ENCODE measurements around the gene UBAC2. TPM values are rescaled to one million over a fixed set of nuclear protein-coding genes. Genes with fewer than 3 reads are reported as not detected.
A peak's percentile ranks its signal among the peaks of the same experiment; 100 is the strongest.

The UBAC2 gene
- total RNA-seq, 1 donor from 2014 or later: 56.3 TPM

DNA sequence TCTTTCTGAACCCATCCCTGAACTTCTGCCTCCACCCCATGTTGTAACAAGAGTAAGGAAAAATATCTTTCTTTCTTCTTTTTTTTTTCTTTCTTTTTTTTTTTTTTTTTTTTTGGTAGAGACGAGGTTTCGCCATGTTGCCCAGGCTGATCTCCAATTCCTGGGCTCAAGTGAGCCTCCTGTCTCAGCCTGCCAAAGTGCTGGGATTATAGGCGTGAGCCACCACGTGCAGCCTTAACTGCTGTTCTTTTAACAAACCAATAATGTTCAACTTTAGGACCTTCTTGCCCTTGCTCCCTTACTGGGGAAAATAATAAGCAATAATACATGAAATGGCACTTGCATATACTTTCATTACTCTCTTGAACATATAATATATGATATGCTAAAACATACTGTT, 86.9 kb downstream of the UBAC2 start:
- H3K27ac Mint-ChIP-seq: peak overlapping the region; percentile 64
- no peaks in the 10 kb centered on the region for H3K9me3 Mint-ChIP-seq
- H3K4me1 Mint-ChIP-seq (ENCODE audit: low read depth): peaks cover 62% of the 10 kb centered on the region
- intact Hi-C loops (cut with micrococcal nuclease): loop anchor here (1.0 kb wide), 1 partner anchor 12 kb away; no protein-coding TSS in a partner anchor
- H3K36me3 Mint-ChIP-seq (ENCODE audit: low read depth): peaks cover 21% of the 10 kb centered on the region
- DNase-seq (ENCODE audit: low spot score): no peak
- H3K4me3 Mint-ChIP-seq: peak overlapping the region; percentile 35
- H3K27me3 Mint-ChIP-seq (ENCODE audit: insufficient read depth): no peaks in the 10 kb centered on the region

GRCh38 chr13:99288089-99288488, 87.4 kb downstream of the UBAC2 start:
- DNase-seq (ENCODE audit: low spot score): no peak
- intact Hi-C loops (cut with micrococcal nuclease): loop anchor here (1.0 to 2.0 kb wide), 6 partner anchors 8 to 149 kb away; partner anchors contain the start of gene GPR183
- Mint-ChIP-seq H3K4me1 (ENCODE audit: low read depth) (peaks cover 61% of the 10 kb centered on the region), H3K27ac (peak overlapping the region; percentile 50), H3K27me3 (ENCODE audit: insufficient read depth) (no peaks in the 10 kb centered on the region), H3K36me3 (ENCODE audit: low read depth) (peaks cover 25% of the 10 kb centered on the region), H3K4me3 (peak overlapping the region; percentile 6), H3K9me3 (no peaks in the 10 kb centered on the region)

DNA sequence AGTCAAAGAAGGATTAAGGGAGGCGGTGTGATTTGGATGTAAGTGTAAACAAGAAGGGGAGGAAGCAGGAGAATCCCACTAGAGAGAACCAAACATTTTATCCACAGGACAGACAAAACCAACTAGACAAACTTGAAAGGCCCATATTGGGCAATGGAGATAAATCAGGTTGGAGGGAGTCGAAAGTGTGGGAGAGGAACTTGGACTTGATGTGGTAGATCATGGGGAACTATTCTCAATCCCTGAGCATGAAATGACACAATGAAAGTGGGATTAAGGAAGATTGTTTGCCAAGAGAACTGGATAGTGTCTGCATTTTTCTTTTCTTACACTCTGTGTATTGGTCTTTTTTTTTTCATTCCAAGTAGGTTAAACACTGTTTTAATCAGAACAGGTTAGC, 88.6 kb downstream of the UBAC2 start:
- intact Hi-C loops (cut with micrococcal nuclease): loop anchor here (2.0 kb wide), 1 partner anchor 26 kb away; no protein-coding TSS in a partner anchor
- peaks cover 71% of the 10 kb centered on the region for H3K4me1 Mint-ChIP-seq (ENCODE audit: low read depth)
- no peak overlapping the region for H3K4me3 Mint-ChIP-seq
- no peak for DNase-seq (ENCODE audit: low spot score)
- no peaks in the 10 kb centered on the region for H3K9me3 Mint-ChIP-seq
- H3K36me3 Mint-ChIP-seq (ENCODE audit: low read depth): peaks cover 32% of the 10 kb centered on the region
- H3K27ac Mint-ChIP-seq: peak overlapping the region; percentile 79
- no peaks in the 10 kb centered on the region for H3K27me3 Mint-ChIP-seq (ENCODE audit: insufficient read depth)

- peak overlapping the region; percentile 79 for H3K27ac Mint-ChIP-seq
- H3K27me3 Mint-ChIP-seq (ENCODE audit: insufficient read depth): no peaks in the 10 kb centered on the region
- no peaks in the 10 kb centered on the region for H3K9me3 Mint-ChIP-seq
- H3K36me3 Mint-ChIP-seq (ENCODE audit: low read depth): peaks cover 28% of the 10 kb centered on the region
- intact Hi-C loops (cut with micrococcal nuclease): loop anchor here (2.0 kb wide), 1 partner anchor 25 kb away; no protein-coding TSS in a partner anchor
- no peak for DNase-seq (ENCODE audit: low spot score)
- H3K4me3 Mint-ChIP-seq: no peak overlapping the region
- peaks cover 73% of the 10 kb centered on the region for H3K4me1 Mint-ChIP-seq (ENCODE audit: low read depth)
Measured at GRCh38 chr13:99289674-99290337, 89.2 kb downstream of the UBAC2 start.

- peaks cover 38% of the 10 kb centered on the region for H3K36me3 Mint-ChIP-seq (ENCODE audit: low read depth)
- H3K9me3 Mint-ChIP-seq: no peaks in the 10 kb centered on the region
- peak overlapping the region; percentile 14 for H3K27ac Mint-ChIP-seq
- H3K4me1 Mint-ChIP-seq (ENCODE audit: low read depth): peaks cover 83% of the 10 kb centered on the region
- intact Hi-C loops (cut with micrococcal nuclease): no loop called here
- no peak overlapping the region for H3K4me3 Mint-ChIP-seq
- DNase-seq (ENCODE audit: low spot score): no peak
- no peaks in the 10 kb centered on the region for H3K27me3 Mint-ChIP-seq (ENCODE audit: insufficient read depth)
Measured at GRCh38 chr13:99290894-99291293, 90.2 kb downstream of the UBAC2 start.

GRCh38 chr13:99293178-99293577, 92.5 kb downstream of the UBAC2 start:
- Mint-ChIP-seq H3K36me3 (ENCODE audit: low read depth) (peaks cover 43% of the 10 kb centered on the region), H3K4me3 (no peak overlapping the region), H3K9me3 (no peaks in the 10 kb centered on the region), H3K4me1 (ENCODE audit: low read depth) (peaks cover 83% of the 10 kb centered on the region), H3K27me3 (ENCODE audit: insufficient read depth) (no peaks in the 10 kb centered on the region), H3K27ac (no peak overlapping the region)
- intact Hi-C loops (cut with micrococcal nuclease): no loop called here
- no peak for DNase-seq (ENCODE audit: low spot score)

DNA sequence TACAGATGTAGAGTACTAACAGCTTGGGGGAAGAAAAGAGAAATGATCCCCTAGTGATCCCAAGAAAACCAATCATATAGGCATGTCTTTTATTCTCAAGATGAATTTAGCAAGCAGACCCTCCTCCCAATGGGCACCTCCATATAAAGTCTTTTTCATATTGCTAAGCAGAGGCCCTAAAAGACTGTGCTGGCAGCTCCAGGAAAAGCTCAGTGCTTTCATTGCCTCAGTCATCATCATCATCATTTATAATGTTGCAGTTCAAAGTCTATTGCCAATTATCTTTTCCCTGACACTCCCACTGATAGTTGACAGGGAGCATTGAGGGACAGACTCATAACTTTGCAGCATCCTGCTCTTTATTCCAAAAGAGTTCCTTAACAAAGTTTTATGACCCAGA, 93.5 kb downstream of the UBAC2 start:
- Mint-ChIP-seq H3K9me3 (no peaks in the 10 kb centered on the region), H3K4me1 (ENCODE audit: low read depth) (peaks cover 83% of the 10 kb centered on the region), H3K36me3 (ENCODE audit: low read depth) (peaks cover 38% of the 10 kb centered on the region), H3K27me3 (ENCODE audit: insufficient read depth) (no peaks in the 10 kb centered on the region), H3K4me3 (no peak overlapping the region), H3K27ac (no peak overlapping the region)
- intact Hi-C loops (cut with micrococcal nuclease): no loop called here
- no peak for DNase-seq (ENCODE audit: low spot score)

DNA sequence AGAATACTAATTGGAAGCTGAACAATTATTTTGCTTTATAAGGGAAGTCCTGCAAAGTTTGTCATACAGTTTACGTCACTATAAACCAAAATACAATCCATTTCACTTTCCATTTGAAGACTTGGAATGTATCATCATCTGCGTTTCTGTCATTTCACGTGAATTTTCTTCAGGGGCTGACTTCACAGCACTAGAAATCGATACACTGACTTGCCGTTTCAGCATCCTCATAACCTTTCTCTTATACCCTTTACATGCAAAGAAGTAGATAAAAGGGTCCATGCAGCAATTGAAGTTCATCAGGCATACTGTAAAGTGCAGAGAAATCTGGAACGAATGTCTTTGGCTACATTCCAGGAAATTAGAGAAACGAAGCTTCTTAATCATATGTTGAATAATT, 94.3 kb downstream of the UBAC2 start:
- Mint-ChIP-seq H3K36me3 (ENCODE audit: low read depth) (peaks cover 37% of the 10 kb centered on the region), H3K27me3 (ENCODE audit: insufficient read depth) (no peaks in the 10 kb centered on the region), H3K9me3 (no peaks in the 10 kb centered on the region), H3K27ac (no peak overlapping the region), H3K4me3 (no peak overlapping the region), H3K4me1 (ENCODE audit: low read depth) (peaks cover 83% of the 10 kb centered on the region)
- no peak for DNase-seq (ENCODE audit: low spot score)
- intact Hi-C loops (cut with micrococcal nuclease): no loop called here

DNA sequence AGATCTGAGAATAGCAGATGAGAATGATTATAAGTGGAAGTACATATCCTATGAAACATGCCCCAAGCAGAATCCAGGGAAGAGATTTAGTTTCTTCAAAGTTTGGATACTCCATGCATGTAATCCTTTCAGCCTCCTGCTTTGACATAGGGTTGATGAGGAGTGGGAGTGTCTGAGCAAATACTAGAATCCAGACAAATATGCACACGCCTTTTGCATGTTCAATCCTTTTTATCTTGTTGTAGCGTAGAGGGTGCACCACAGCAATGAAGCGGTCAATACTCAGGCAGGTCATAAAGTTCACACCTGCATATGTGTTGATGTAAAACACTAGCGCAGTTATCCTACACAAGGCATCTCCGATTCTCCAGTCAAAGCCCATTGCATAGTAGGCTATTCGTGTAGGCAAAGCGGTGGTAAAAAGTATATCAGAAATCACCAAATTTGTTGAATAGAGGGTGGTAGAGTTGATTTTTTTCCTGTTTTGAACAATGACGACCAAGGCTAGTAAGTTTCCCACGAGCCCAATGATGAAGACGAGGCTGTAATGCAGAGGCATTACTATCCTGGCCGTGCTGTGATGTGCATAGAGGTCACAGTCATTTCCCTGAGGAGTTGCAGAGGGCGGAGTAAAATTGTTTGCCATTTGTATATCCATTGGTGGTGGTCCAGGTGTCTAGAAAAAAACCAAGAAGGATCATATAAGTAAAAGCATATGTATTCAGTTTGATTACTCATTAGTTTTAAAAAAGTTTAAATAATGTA, 95.0 kb downstream of the UBAC2 start:
- Mint-ChIP-seq H3K27ac (peak overlapping the region; percentile 85), H3K36me3 (ENCODE audit: low read depth) (peaks cover 35% of the 10 kb centered on the region)

DNA sequence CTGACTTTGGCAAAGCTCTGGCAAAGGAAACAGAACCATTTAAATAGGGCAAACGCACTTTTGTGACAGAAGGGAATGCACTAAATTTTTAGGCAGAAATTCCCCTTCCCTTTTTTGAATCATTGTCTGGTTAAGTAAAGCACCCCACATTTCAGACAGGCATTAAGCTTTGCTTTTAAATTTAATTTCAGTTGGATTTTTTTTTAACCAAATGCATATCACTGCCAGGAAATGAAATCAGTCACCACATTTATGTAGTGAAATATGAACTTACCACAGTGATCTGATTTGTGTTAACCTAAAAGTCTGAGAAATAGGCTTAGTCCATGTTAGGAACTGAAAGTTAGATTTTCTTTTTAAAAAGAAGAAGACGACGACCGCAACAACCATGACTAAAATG, 95.7 kb downstream of the UBAC2 start:
- DNase-seq (ENCODE audit: low spot score): no peak

More for the DNA sequence above, 95.0 kb downstream of the UBAC2 start:
- Mint-ChIP-seq H3K4me3 (peak overlapping the region; percentile 43), H3K27me3 (ENCODE audit: insufficient read depth) (no peaks in the 10 kb centered on the region), H3K4me1 (ENCODE audit: low read depth) (peaks cover 77% of the 10 kb centered on the region), H3K9me3 (no peaks in the 10 kb centered on the region)
- DNase-seq (ENCODE audit: low spot score): no peak
- intact Hi-C loops (cut with micrococcal nuclease): loop anchor here (1.0 to 2.0 kb wide), 6 partner anchors 7 to 86 kb away; partner anchors contain the start of genes GPR18 and GPR183

GRCh38 chr13:99297331-99297730, 96.7 kb downstream of the UBAC2 start:
- no peaks in the 10 kb centered on the region for H3K27me3 Mint-ChIP-seq (ENCODE audit: insufficient read depth)
- H3K27ac Mint-ChIP-seq: peak overlapping the region; percentile 70
- peaks cover 79% of the 10 kb centered on the region for H3K4me1 Mint-ChIP-seq (ENCODE audit: low read depth)
- intact Hi-C loops (cut with micrococcal nuclease): loop anchor here (2.0 kb wide), 1 partner anchor 39 kb away; the partner anchor contains the start of gene GPR18
- H3K36me3 Mint-ChIP-seq (ENCODE audit: low read depth): peaks cover 36% of the 10 kb centered on the region
- H3K4me3 Mint-ChIP-seq: peak overlapping the region; percentile 25
- H3K9me3 Mint-ChIP-seq: no peaks in the 10 kb centered on the region
- no peak for DNase-seq (ENCODE audit: low spot score)

More for the DNA sequence above, 95.7 kb downstream of the UBAC2 start:
- Mint-ChIP-seq H3K27ac (peak overlapping the region; percentile 95), H3K4me3 (peak overlapping the region; percentile 77), H3K36me3 (ENCODE audit: low read depth) (peaks cover 35% of the 10 kb centered on the region), H3K4me1 (ENCODE audit: low read depth) (peaks cover 73% of the 10 kb centered on the region), H3K27me3 (ENCODE audit: insufficient read depth) (no peaks in the 10 kb centered on the region), H3K9me3 (no peaks in the 10 kb centered on the region)
- intact Hi-C loops (cut with micrococcal nuclease): loop anchor here (1.0 to 2.0 kb wide), 6 partner anchors 8 to 85 kb away; partner anchors contain the start of genes GPR18 and GPR183

- no peaks in the 10 kb centered on the region for H3K27me3 Mint-ChIP-seq (ENCODE audit: insufficient read depth)
- H3K4me1 Mint-ChIP-seq (ENCODE audit: low read depth): peaks cover 82% of the 10 kb centered on the region
- H3K4me3 Mint-ChIP-seq: no peak overlapping the region
- peaks cover 32% of the 10 kb centered on the region for H3K36me3 Mint-ChIP-seq (ENCODE audit: low read depth)
- DNase-seq (ENCODE audit: low spot score): no peak
- H3K9me3 Mint-ChIP-seq: no peaks in the 10 kb centered on the region
- H3K27ac Mint-ChIP-seq: peak overlapping the region; percentile 70
- intact Hi-C loops (cut with micrococcal nuclease): no loop called here
Measured at GRCh38 chr13:99298056-99298455, 97.4 kb downstream of the UBAC2 start.

Measured in activated T-helper 1 cell treated with anti-CD3 and anti-CD28 coated beads, Interleukin-12 subunit alpha, Interleukin-12 subunit beta, Interleukin-2, Interleukin-4 antibody, amounts not matched to agents 30 ng/mL and 10 ng/mL and 1 ng/mL, durations not matched to agents 14 hours and 24 hours and 36 hours (primary cell).